Prostate gland (tissue), 2 donors: ENCODE data around the gene POLR1H.

Experiments used
- POLR2A ChIP-seq: fragments of 450-650 bp; IDR thresholded peaks from one replicate; pipeline ENCODE4 v1.6.1; 2016; ENCODE audit warnings: antibody characterized with exemption, mild to moderate bottlenecking
- POLR2AphosphoS5 ChIP-seq: sonication (generic); formaldehyde crosslinking; IDR thresholded peaks from one replicate; pipeline ENCODE4 v1.6.1; 2017; ENCODE audit warnings: antibody characterized with exemption
- TF ChIP-seq, protein P1 (sequence below), 4 experiments: fragments of 200-600 bp in 2 of 4; fragments of 450-650 bp in 2 of 4; sonication (generic) in 2 of 4; IDR thresholded peaks; 1 replicate in 3 of 4; 2 replicates in 1 of 4; pipeline ENCODE4 v1.5.1; 2016 to 2019; ENCODE audit warnings: antibody characterized with exemption in 4 of 4, mild to moderate bottlenecking in 2 of 4, moderate library complexity in 2 of 4

DNA sequence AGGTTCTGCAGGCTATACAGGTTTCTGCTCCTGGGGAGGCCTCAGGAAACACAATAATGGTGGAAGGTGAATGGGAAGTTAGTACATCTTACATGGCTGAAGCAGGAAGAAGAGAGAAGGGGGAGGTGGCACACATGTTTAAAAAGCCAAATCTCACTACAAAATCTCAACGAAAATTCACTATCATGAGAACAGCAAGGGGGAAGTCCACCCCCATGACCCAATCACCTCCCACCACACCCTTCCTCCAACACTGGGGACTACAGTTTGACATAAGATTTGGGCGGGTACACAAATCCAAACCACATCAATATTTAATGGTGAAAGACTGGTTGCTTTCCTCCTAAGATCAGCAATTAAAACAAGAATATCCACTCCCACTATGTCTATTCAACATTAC is 13.8 kb upstream of the POLR1H start:
- TF ChIP-seq, protein P1, sequence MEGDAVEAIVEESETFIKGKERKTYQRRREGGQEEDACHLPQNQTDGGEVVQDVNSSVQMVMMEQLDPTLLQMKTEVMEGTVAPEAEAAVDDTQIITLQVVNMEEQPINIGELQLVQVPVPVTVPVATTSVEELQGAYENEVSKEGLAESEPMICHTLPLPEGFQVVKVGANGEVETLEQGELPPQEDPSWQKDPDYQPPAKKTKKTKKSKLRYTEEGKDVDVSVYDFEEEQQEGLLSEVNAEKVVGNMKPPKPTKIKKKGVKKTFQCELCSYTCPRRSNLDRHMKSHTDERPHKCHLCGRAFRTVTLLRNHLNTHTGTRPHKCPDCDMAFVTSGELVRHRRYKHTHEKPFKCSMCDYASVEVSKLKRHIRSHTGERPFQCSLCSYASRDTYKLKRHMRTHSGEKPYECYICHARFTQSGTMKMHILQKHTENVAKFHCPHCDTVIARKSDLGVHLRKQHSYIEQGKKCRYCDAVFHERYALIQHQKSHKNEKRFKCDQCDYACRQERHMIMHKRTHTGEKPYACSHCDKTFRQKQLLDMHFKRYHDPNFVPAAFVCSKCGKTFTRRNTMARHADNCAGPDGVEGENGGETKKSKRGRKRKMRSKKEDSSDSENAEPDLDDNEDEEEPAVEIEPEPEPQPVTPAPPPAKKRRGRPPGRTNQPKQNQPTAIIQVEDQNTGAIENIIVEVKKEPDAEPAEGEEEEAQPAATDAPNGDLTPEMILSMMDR (IDR thresholded peaks at IDR 0.05): no peak
- no peak for TF ChIP-seq POLR2A
- no peak for TF ChIP-seq POLR2AphosphoS5
